MM.1S (cell line): ENCODE measurements around the gene SYNE2.

Experiments used
- DNase-seq: peaks from one replicate; pipeline ENCODE4 v3.0.0-alpha.2; 2015
- H2AFZ ChIP-seq: fragments of 300-600 bp; sonication (generic); 2 replicates; pipeline ENCODE4 v1.6.0; 2016; ENCODE audit warnings: antibody characterized with exemption, low read length
- H3F3A ChIP-seq: fragments of 300-600 bp; sonication (generic); 2 replicates; pipeline ENCODE4 v1.6.1; 2016; ENCODE audit warnings: mild to moderate bottlenecking, antibody characterized with exemption, low read length, moderate library complexity, mixed read lengths; ENCODE audit not compliant: insufficient read depth
- H3K27ac ChIP-seq: fragments of 300-600 bp; sonication (generic); 2 replicates; pipeline ENCODE4 v1.5.1; 2016; ENCODE audit warnings: mild to moderate bottlenecking, low read length
- H3K27me3 ChIP-seq: fragments of 300-600 bp; sonication (generic); replicated peaks from 2 replicates; pipeline ENCODE4 v1.6.0; 2016; ENCODE audit warnings: low read length; ENCODE audit not compliant: insufficient read depth
- H3K36me3 ChIP-seq: fragments of 300-600 bp; sonication (generic); replicated peaks from 2 replicates; pipeline ENCODE4 v1.6.1; 2016; ENCODE audit warnings: mild to moderate bottlenecking, low read length, mixed read lengths; ENCODE audit not compliant: insufficient read depth
- H3K4me1 ChIP-seq: fragments of 300-600 bp; sonication (generic); 2 replicates; pipeline ENCODE4 v1.6.1; 2016; ENCODE audit warnings: low read length, mixed read lengths
- H3K4me2 ChIP-seq: fragments of 300-600 bp; sonication (generic); 2 replicates; pipeline ENCODE4 v1.6.0; 2016; ENCODE audit warnings: low read depth, low read length
- H3K4me3 ChIP-seq: fragments of 300-600 bp; sonication (generic); 2 replicates; pipeline ENCODE4 v1.5.1; 2016; ENCODE audit warnings: low read length, mixed read lengths
- H3K79me2 ChIP-seq: fragments of 300-600 bp; sonication (generic); 2 replicates; pipeline ENCODE4 v1.6.1; 2016; ENCODE audit warnings: mixed run types, low read length, mixed read lengths
- H3K9ac ChIP-seq: fragments of 300-600 bp; sonication (generic); 2 replicates; pipeline ENCODE4 v1.6.1; 2016; ENCODE audit warnings: low read length, mixed read lengths
- H3K9me2 ChIP-seq: fragments of 300-600 bp; sonication (generic); replicated peaks from 2 replicates; pipeline ENCODE4 v1.6.1; 2016; ENCODE audit warnings: mild to moderate bottlenecking, low read length, mixed read lengths; ENCODE audit not compliant: insufficient read depth
- H3K9me3 ChIP-seq: fragments of 300-600 bp; sonication (generic); replicated peaks from 2 replicates; pipeline ENCODE4 v1.6.1; 2016; ENCODE audit warnings: mild to moderate bottlenecking, low read length, mixed read lengths; ENCODE audit not compliant: insufficient read depth
- H4K20me1 ChIP-seq: fragments of 300-600 bp; sonication (generic); 2 replicates; pipeline ENCODE4 v1.6.1; 2016; ENCODE audit warnings: mild to moderate bottlenecking, low read length, moderate library complexity, mixed read lengths; ENCODE audit not compliant: insufficient read depth
- CTCF ChIP-seq: fragments of 300-600 bp; sonication (generic); IDR thresholded peaks from 2 replicates; pipeline ENCODE4 v1.5.1; 2016; ENCODE audit warnings: antibody characterized with exemption, low read length, mixed read lengths
- EZH2 ChIP-seq: fragments of 300-600 bp; sonication (generic); optimal IDR thresholded peaks from 2 replicates; pipeline ENCODE3; 2017; ENCODE audit warnings: low read depth, mild to moderate bottlenecking, antibody characterized with exemption, low read length, mixed read lengths
- EZH2phosphoT487 ChIP-seq: fragments of 300-600 bp; sonication (generic); IDR thresholded peaks from 2 replicates; pipeline ENCODE4 v1.6.1; 2018; ENCODE audit warnings: antibody characterized with exemption, low read length

SYNE2 gene

GRCh38 chr14:64112867-64113678 lies 260.3 kb downstream of the SYNE2 start:
- Histone ChIP-seq H2AFZ (peak overlapping the region; percentile 63; the same call in 1 of the 2 replicates), H3K27me3 (no peaks in the 10 kb centered on the region), H3F3A (peaks cover 5% of the 10 kb centered on the region), H3K36me3 (no peaks in the 10 kb centered on the region), H3K4me1 (peaks cover 11% of the 10 kb centered on the region; the same call in 1 of the 2 replicates), H3K9me2 (no peaks in the 10 kb centered on the region), H3K4me3 (no peak overlapping the region), H3K4me2 (peak overlapping the region; percentile 29; the same call in 1 of the 2 replicates), H3K9me3 (no peaks in the 10 kb centered on the region), H4K20me1 (no peaks in the 10 kb centered on the region), H3K79me2 (no peaks in the 10 kb centered on the region), H3K27ac (peak overlapping the region; percentile 72), H3K9ac (peak overlapping the region; percentile 33; the same call in 1 of the 2 replicates)
- no peak for TF ChIP-seq EZH2phosphoT487
- TF ChIP-seq CTCF = no peak
- no peak for TF ChIP-seq EZH2
- DNase-seq = peak; percentile 74

- Histone ChIP-seq H3K9ac (no peak overlapping the region), H3K79me2 (no peaks in the 10 kb centered on the region), H4K20me1 (no peaks in the 10 kb centered on the region), H3K4me2 (no peak overlapping the region), H3K27me3 (no peaks in the 10 kb centered on the region), H3K9me3 (no peaks in the 10 kb centered on the region), H3K36me3 (no peaks in the 10 kb centered on the region), H3K4me3 (no peak overlapping the region), H3F3A (peaks cover 5% of the 10 kb centered on the region), H3K4me1 (peaks cover 11% of the 10 kb centered on the region; the same call in 1 of the 2 replicates), H2AFZ (no peak overlapping the region), H3K9me2 (no peaks in the 10 kb centered on the region), H3K27ac (no peak overlapping the region)
- TF ChIP-seq EZH2 (no peak), CTCF (no peak), EZH2phosphoT487 (no peak)
- DNase-seq = no peak
Measured at GRCh38 chr14:64114166-64114565, 261.4 kb downstream of the SYNE2 start.

- DNase-seq = no peak
- no peaks in the 10 kb centered on the region for H4K20me1 ChIP-seq
- no peak overlapping the region for H3K4me3 ChIP-seq
- peaks cover 5% of the 10 kb centered on the region for H3F3A ChIP-seq
- H3K27me3 ChIP-seq = no peaks in the 10 kb centered on the region
- peaks cover 11% of the 10 kb centered on the region; the same call in 1 of the 2 replicates for H3K4me1 ChIP-seq
- H2AFZ ChIP-seq = no peak overlapping the region
- no peaks in the 10 kb centered on the region for H3K79me2 ChIP-seq
- no peak overlapping the region for H3K4me2 ChIP-seq
- H3K9me2 ChIP-seq = no peaks in the 10 kb centered on the region
- H3K9me3 ChIP-seq = no peaks in the 10 kb centered on the region
- TF ChIP-seq EZH2phosphoT487 = no peak
- no peak for TF ChIP-seq CTCF
- TF ChIP-seq EZH2 = no peak
- no peak overlapping the region for H3K27ac ChIP-seq
- H3K9ac ChIP-seq = no peak overlapping the region
- H3K36me3 ChIP-seq = no peaks in the 10 kb centered on the region
Measured at GRCh38 chr14:64114796-64115195, 262.0 kb downstream of the SYNE2 start.
